ENCODE results near the gene BCL11A. TPM values are rescaled to one million over a fixed set of nuclear protein-coding genes. Genes with fewer than 3 reads are reported as not detected.

Gene BCL11A
- total RNA-seq, 1 donor from 2014 or later: 2.2 TPM

GRCh38 chr2:60495041-60495625, 58.3 kb downstream of the BCL11A start:
- no peak for DNase-seq (ENCODE audit: low read depth, low spot score)
- Mint-ChIP-seq H3K4me3 (no peak overlapping the region), H3K27ac (ENCODE audit: unreplicated experiment) (no peak overlapping the region), H3K27me3 (ENCODE audit: low read depth) (no peaks in the 10 kb centered on the region), H3K9me3 (no peaks in the 10 kb centered on the region), H3K4me1 (peaks cover 8% of the 10 kb centered on the region), H3K36me3 (ENCODE audit: low read depth) (no peaks in the 10 kb centered on the region)
- no peak for TF ChIP-seq CTCF (conservative IDR thresholded peaks at IDR 0.05)

GRCh38 chr2:60493804-60494387, 59.6 kb downstream of the BCL11A start:
- no peak for TF ChIP-seq CTCF (conservative IDR thresholded peaks at IDR 0.05)
- Mint-ChIP-seq H3K4me1 (peaks cover 8% of the 10 kb centered on the region), H3K27ac (ENCODE audit: unreplicated experiment) (no peak overlapping the region), H3K4me3 (no peak overlapping the region), H3K36me3 (ENCODE audit: low read depth) (no peaks in the 10 kb centered on the region), H3K27me3 (ENCODE audit: low read depth) (no peaks in the 10 kb centered on the region), H3K9me3 (no peaks in the 10 kb centered on the region)
- no peak for DNase-seq (ENCODE audit: low read depth, low spot score)

- Mint-ChIP-seq H3K27me3 (ENCODE audit: low read depth) (no peaks in the 10 kb centered on the region), H3K4me1 (peaks cover 8% of the 10 kb centered on the region), H3K27ac (ENCODE audit: unreplicated experiment) (no peak overlapping the region), H3K9me3 (no peaks in the 10 kb centered on the region), H3K36me3 (ENCODE audit: low read depth) (no peaks in the 10 kb centered on the region), H3K4me3 (no peak overlapping the region)
- no peak for DNase-seq (ENCODE audit: low read depth, low spot score)
- TF ChIP-seq CTCF (conservative IDR thresholded peaks at IDR 0.05): no peak
Measured at GRCh38 chr2:60492548-60492947, 60.9 kb downstream of the BCL11A start.

GRCh38 chr2:60490848-60491247, 62.6 kb downstream of the BCL11A start:
- no peak for TF ChIP-seq CTCF (conservative IDR thresholded peaks at IDR 0.05)
- no peaks in the 10 kb centered on the region for H3K9me3 Mint-ChIP-seq
- peaks cover 8% of the 10 kb centered on the region for H3K4me1 Mint-ChIP-seq
- no peak for DNase-seq (ENCODE audit: low read depth, low spot score)
- H3K36me3 Mint-ChIP-seq (ENCODE audit: low read depth): no peaks in the 10 kb centered on the region
- H3K27ac Mint-ChIP-seq (ENCODE audit: unreplicated experiment): no peak overlapping the region
- no peak overlapping the region for H3K4me3 Mint-ChIP-seq
- H3K27me3 Mint-ChIP-seq (ENCODE audit: low read depth): no peaks in the 10 kb centered on the region

GRCh38 chr2:60490441-60490840, 63.0 kb downstream of the BCL11A start:
- Mint-ChIP-seq H3K4me3 (no peak overlapping the region), H3K9me3 (no peaks in the 10 kb centered on the region), H3K27me3 (ENCODE audit: low read depth) (no peaks in the 10 kb centered on the region), H3K4me1 (peaks cover 8% of the 10 kb centered on the region), H3K27ac (ENCODE audit: unreplicated experiment) (no peak overlapping the region), H3K36me3 (ENCODE audit: low read depth) (no peaks in the 10 kb centered on the region)
- no peak for TF ChIP-seq CTCF (conservative IDR thresholded peaks at IDR 0.05)
- DNase-seq (ENCODE audit: low read depth, low spot score): no peak

Measured in neural crest cell (in vitro differentiated cells).